ENCODE results near the gene GALNT14. TPM values are rescaled to one million over a fixed set of nuclear protein-coding genes. Genes with fewer than 3 reads are reported as not detected.
A peak's percentile ranks its signal among the peaks of the same experiment; 100 is the strongest.

The GALNT14 gene
- total and polyA plus RNA-seq, 2 of the 8 experiments (the other 6 are each of a cell fraction or from before 2014, with no cell fraction given): 13.0 to 13.7 TPM

DNA sequence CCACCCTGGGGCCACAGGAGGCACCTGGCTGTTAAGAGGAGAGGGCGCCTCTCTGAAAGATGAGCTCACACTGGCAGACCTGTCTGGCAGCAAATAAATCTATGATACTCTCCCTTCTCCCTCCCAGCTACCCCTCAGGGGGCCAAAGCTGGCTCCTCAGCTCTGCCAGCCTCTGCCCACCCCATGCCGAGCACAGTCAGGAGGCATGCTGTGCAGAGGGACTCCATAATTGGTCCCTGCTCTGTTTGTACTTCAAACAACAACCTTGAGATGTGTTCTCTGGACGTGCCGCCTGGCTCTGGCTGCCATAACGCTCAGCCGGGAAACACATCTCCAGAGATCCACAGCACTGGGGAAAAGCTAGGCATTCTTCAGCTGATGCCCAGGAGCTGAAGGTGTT, 126.7 kb downstream of the GALNT14 start:
- H3K4me2 ChIP-seq (ENCODE audit: insufficient read depth in 1 of 2, low read depth in 2 of 2, low read length in 2 of 2): no peak overlapping the region
- H2AK5ac ChIP-seq (ENCODE audit: low read depth, low read length): no peak overlapping the region
- TF ChIP-seq HDAC6 (IDR thresholded peaks at IDR 0.05; ENCODE audit: low read depth, low read length) (no peak), JUN (IDR thresholded peaks at IDR 0.05; ENCODE audit: low read depth, low read length) (no peak), EGR1 (IDR thresholded peaks at IDR 0.05; ENCODE audit: borderline replicate concordance, low read depth, low read length) (no peak), JUND (IDR thresholded peaks at IDR 0.05; ENCODE audit: low read length) (no peak), TAF7 (optimal IDR thresholded peaks at IDR 0.05; ENCODE audit: borderline replicate concordance, low read depth, low read length) (no peak), BACH1 (IDR thresholded peaks at IDR 0.05; ENCODE audit: low read length) (no peak), SP2 (IDR thresholded peaks at IDR 0.05; ENCODE audit: low read length) (no peak)
- TF ChIP-seq, protein P1, sequence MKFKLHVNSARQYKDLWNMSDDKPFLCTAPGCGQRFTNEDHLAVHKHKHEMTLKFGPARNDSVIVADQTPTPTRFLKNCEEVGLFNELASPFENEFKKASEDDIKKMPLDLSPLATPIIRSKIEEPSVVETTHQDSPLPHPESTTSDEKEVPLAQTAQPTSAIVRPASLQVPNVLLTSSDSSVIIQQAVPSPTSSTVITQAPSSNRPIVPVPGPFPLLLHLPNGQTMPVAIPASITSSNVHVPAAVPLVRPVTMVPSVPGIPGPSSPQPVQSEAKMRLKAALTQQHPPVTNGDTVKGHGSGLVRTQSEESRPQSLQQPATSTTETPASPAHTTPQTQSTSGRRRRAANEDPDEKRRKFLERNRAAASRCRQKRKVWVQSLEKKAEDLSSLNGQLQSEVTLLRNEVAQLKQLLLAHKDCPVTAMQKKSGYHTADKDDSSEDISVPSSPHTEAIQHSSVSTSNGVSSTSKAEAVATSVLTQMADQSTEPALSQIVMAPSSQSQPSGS (IDR thresholded peaks at IDR 0.05; ENCODE audit: low read length): no peak
- H2BK15ac ChIP-seq (ENCODE audit: low read length): no peak overlapping the region
- no peak overlapping the region for H3K9ac ChIP-seq (replicated peaks in 1 of 4; ENCODE audit: extremely low read depth in 1 of 4, low read depth in 3 of 4, low read length in 3 of 4)
- H3K4ac ChIP-seq (replicated peaks; ENCODE audit: insufficient read length, low read depth, low read length): peak overlapping the region; percentile 25
- H3K27me3 ChIP-seq (replicated peaks in 1 of 4; ENCODE audit: control insufficient read depth in 3 of 4, extremely low read depth in 1 of 4, insufficient read depth in 3 of 4, low read length in 3 of 4): no peaks in the 10 kb centered on the region
- FAIRE-seq (no peak), DNase-seq (ENCODE audit: low read depth in 1 of 2, low spot score in 2 of 2) (no peak)
- H3K14ac ChIP-seq (ENCODE audit: insufficient read length): no peak overlapping the region
- no peak overlapping the region for H4K91ac ChIP-seq (replicated peaks; ENCODE audit: insufficient read length, low read length)
- no peak overlapping the region for H3K4me3 ChIP-seq (ENCODE audit: extremely low read depth in 1 of 4, insufficient read depth in 2 of 4, low read depth in 3 of 4, low read length in 4 of 4)
- no peak overlapping the region for H2BK20ac ChIP-seq (ENCODE audit: low read length)
- H2AFZ ChIP-seq (ENCODE audit: low read length): no peak overlapping the region
- H4K5ac ChIP-seq (ENCODE audit: insufficient read length, low read depth, low read length): no peak overlapping the region
- H3K23me2 ChIP-seq (ENCODE audit: low read depth, low read length): no peaks in the 10 kb centered on the region
- POLR2A ChIA-PET (ENCODE audit: partially characterized antibody): interaction anchor here (0.7 kb wide), 1 partner anchor 13 kb away, joined by 3 read pairs; no protein-coding TSS in a partner anchor
- H3K4me1 ChIP-seq (replicated peaks in 1 of 4; ENCODE audit: control insufficient read depth in 3 of 4, insufficient read depth in 4 of 4, low read length in 3 of 4): peaks cover 2 to 4% (median 3%) of the 10 kb centered on the region in 4 experiments; a peak in 3 of 7 replicates
- H3K23ac ChIP-seq (ENCODE audit: insufficient read length): no peak overlapping the region
- no peak overlapping the region for H3K27ac ChIP-seq (ENCODE audit: low read depth, low read length)
- H3K79me2 ChIP-seq (ENCODE audit: control insufficient read depth in 1 of 2, insufficient read depth in 2 of 2, low read length in 2 of 2): no peaks in the 10 kb centered on the region
- no peak overlapping the region for H2BK12ac ChIP-seq (ENCODE audit: low read depth, low read length)
- 93% methylated on average over 4 of the region's 6 CpGs; no CpG with 5 or more reads in 1 of the 2 experiments for WGBS, 2 experiments (ENCODE audit: extremely low coverage in 1 of 2, insufficient coverage in 1 of 2, insufficient read length in 1 of 2, insufficient replicate concordance in 2 of 2, low coverage in 1 of 2, low lambda C conversion rate in 2 of 2, missing lambda C conversion rate in 1 of 2)
- no peaks in the 10 kb centered on the region for H3K36me3 ChIP-seq (ENCODE audit: control insufficient read depth in 2 of 4, insufficient read depth in 4 of 4, low read length in 3 of 4)
- H4K20me1 ChIP-seq (replicated peaks in 1 of 2; ENCODE audit: control insufficient read depth in 1 of 2, insufficient read depth in 2 of 2, low read length in 2 of 2): no peaks in the 10 kb centered on the region
- H3K9me3 ChIP-seq (ENCODE audit: insufficient read depth in 2 of 2, low read depth in 1 of 2, low read length in 1 of 2): no peaks in the 10 kb centered on the region
- no peaks in the 10 kb centered on the region; the same call in 1 of the 2 replicates for H3K79me1 ChIP-seq (ENCODE audit: low read depth, low read length)
- no peak overlapping the region for H3K18ac ChIP-seq (ENCODE audit: extremely low read depth, low read length)
- no peak overlapping the region for H2BK120ac ChIP-seq (replicated peaks; ENCODE audit: low read depth, low read length)
- H2BK5ac ChIP-seq (ENCODE audit: low read depth, low read length): no peak overlapping the region
- no peak overlapping the region for H4K8ac ChIP-seq (ENCODE audit: extremely low read depth, insufficient read depth, low read length)
- no peak overlapping the region for H3K56ac ChIP-seq (replicated peaks; ENCODE audit: insufficient read length, low read depth, low read length)
- CTCF ChIA-PET (ENCODE audit: partially characterized antibody): interaction anchor here (0.6 to 1.8 kb wide), 8 partner anchors 11 to 310 kb away, joined by 3 to 7 read pairs (median 4); no protein-coding TSS in a partner anchor

All from H1 (cell line).